ENCODE data around the gene PPP1R12B. TPM values are rescaled to one million over a fixed set of nuclear protein-coding genes. Genes with fewer than 3 reads are reported as not detected.
A peak's percentile ranks its signal among the peaks of the same experiment; 100 is the strongest.

PPP1R12B gene
- total and polyA plus RNA-seq, 2 experiments from 2014 or later, result 13.2 to 13.8 TPM

GRCh38 chr1:202540014-202540413 is 191.5 kb downstream of the PPP1R12B start:
- peak overlapping the region; percentile 48 for H3K27ac ChIP-seq (ENCODE audit: low read depth)

More at GRCh38 chr1:202540014-202540413, 191.5 kb downstream of the PPP1R12B start:
- no peak for DNase-seq (ENCODE audit: low spot score)
- Histone ChIP-seq H3F3A (replicated peaks; ENCODE audit: low read depth) (no peaks in the 10 kb centered on the region), H3K4me3 (no peak overlapping the region), H3K79me2 (replicated peaks; ENCODE audit: insufficient read depth) (no peaks in the 10 kb centered on the region), H3K4me2 (peak overlapping the region; percentile 12; the same call in 1 of the 2 replicates), H3K4me1 (ENCODE audit: insufficient read depth) (peaks cover 13% of the 10 kb centered on the region; the same call in 1 of the 2 replicates), H3K27me3 (ENCODE audit: insufficient read depth) (no peaks in the 10 kb centered on the region), H3K36me3 (ENCODE audit: insufficient read depth) (no peaks in the 10 kb centered on the region), H4K20me1 (replicated peaks; ENCODE audit: insufficient read depth) (no peaks in the 10 kb centered on the region), H2AFZ (no peak overlapping the region), H3K9me2 (ENCODE audit: insufficient read depth) (no peaks in the 10 kb centered on the region)
- TF ChIP-seq CREB1 (CRISPR knock-in tag; IDR thresholded peaks at IDR 0.05; ENCODE audit: low read depth), result no peak
- TF ChIP-seq EZH2phosphoT487 (IDR thresholded peaks at IDR 0.05; ENCODE audit: unreplicated experiment), result no peak
- TF ChIP-seq POLR2AphosphoS5 (IDR thresholded peaks at IDR 0.05; ENCODE audit: low read depth), result no peak
- no peak for TF ChIP-seq EZH2 (IDR thresholded peaks at IDR 0.05; ENCODE audit: low read depth, unreplicated experiment)
- TF ChIP-seq ETS1 (IDR thresholded peaks at IDR 0.05), result no peak
- no peak for TF ChIP-seq ZNF331 (CRISPR knock-in tag; IDR thresholded peaks at IDR 0.05; ENCODE audit: low read depth)
- no peak for TF ChIP-seq STAT1 (IDR thresholded peaks at IDR 0.05; ENCODE audit: unreplicated experiment)
- no peak for TF ChIP-seq ZNF462 (CRISPR knock-in tag; IDR thresholded peaks at IDR 0.05)
- ATAC-seq, result no peak
- peak overlapping the region; percentile 51; the same call in 1 of the 2 replicates for H3K27ac Mint-ChIP-seq
- no peak overlapping the region for H3K4me3 Mint-ChIP-seq
- peaks cover 4% of the 10 kb centered on the region for H3K27me3 Mint-ChIP-seq (ENCODE audit: insufficient read depth, low read depth, poor library complexity)
- no peaks in the 10 kb centered on the region for H3K36me3 Mint-ChIP-seq (ENCODE audit: low read depth)
- no peaks in the 10 kb centered on the region for H3K9me3 Mint-ChIP-seq
- peaks cover 30% of the 10 kb centered on the region for H3K4me1 Mint-ChIP-seq
